ENCODE measurements around the gene MAPRE2.

The MAPRE2 gene

GRCh38 chr18:35080058-35080457 lies 38.8 kb downstream of the MAPRE2 start:
- H3K4me3 ChIP-seq (ENCODE audit: low read length): no peak overlapping the region
- no peaks in the 10 kb centered on the region for H3K27me3 ChIP-seq (ENCODE audit: low read depth, low read length)
- H3K9me3 ChIP-seq (ENCODE audit: insufficient read depth, low read length): no peaks in the 10 kb centered on the region
- no peak overlapping the region for H3K27ac ChIP-seq (ENCODE audit: low read length)
- peaks cover 64% of the 10 kb centered on the region for H3K79me2 ChIP-seq (ENCODE audit: low read length)
- peaks cover 6% of the 10 kb centered on the region; the same call in 1 of the 2 replicates for H3K4me1 ChIP-seq (ENCODE audit: low read length)
- H4K20me1 ChIP-seq (ENCODE audit: insufficient read depth, low read length): peaks cover 79% of the 10 kb centered on the region
- peaks cover 42% of the 10 kb centered on the region for H3K36me3 ChIP-seq (replicated peaks; ENCODE audit: low read depth, low read length)
- H3K4me2 ChIP-seq (ENCODE audit: low read length): no peak overlapping the region
- H3K9ac ChIP-seq (ENCODE audit: low read length): no peak overlapping the region
- no peak overlapping the region for H2AFZ ChIP-seq (ENCODE audit: low read depth, low read length)
- TF ChIP-seq CTCF (IDR thresholded peaks at IDR 0.05; ENCODE audit: low read depth, low read length): no peak

GRCh38 chr18:35083174-35083712 lies 42.0 kb downstream of the MAPRE2 start:
- Histone ChIP-seq H3K36me3 (replicated peaks; ENCODE audit: low read depth, low read length) (peaks cover 43% of the 10 kb centered on the region), H3K27me3 (ENCODE audit: low read depth, low read length) (no peaks in the 10 kb centered on the region), H3K27ac (ENCODE audit: low read length) (no peak overlapping the region), H3K4me3 (ENCODE audit: low read length) (no peak overlapping the region), H3K9ac (ENCODE audit: low read length) (no peak overlapping the region), H4K20me1 (ENCODE audit: insufficient read depth, low read length) (peaks cover 72% of the 10 kb centered on the region), H3K4me1 (ENCODE audit: low read length) (peaks cover 6% of the 10 kb centered on the region; the same call in 1 of the 2 replicates), H3K79me2 (ENCODE audit: low read length) (peaks cover 67% of the 10 kb centered on the region), H3K9me3 (ENCODE audit: insufficient read depth, low read length) (no peaks in the 10 kb centered on the region), H3K4me2 (ENCODE audit: low read length) (no peak overlapping the region), H2AFZ (ENCODE audit: low read depth, low read length) (no peak overlapping the region)
- no peak for TF ChIP-seq CTCF (IDR thresholded peaks at IDR 0.05; ENCODE audit: low read depth, low read length)
- TF ChIP-seq EZH2phosphoT487 (IDR thresholded peaks at IDR 0.05; ENCODE audit: low read depth): no peak

GRCh38 chr18:35084494-35085449 lies 43.6 kb downstream of the MAPRE2 start:
- Histone ChIP-seq H3K27me3 (ENCODE audit: low read depth, low read length) (no peaks in the 10 kb centered on the region), H4K20me1 (ENCODE audit: insufficient read depth, low read length) (peaks cover 66% of the 10 kb centered on the region; the same call in 1 of the 2 replicates), H3K27ac (ENCODE audit: low read length) (no peak overlapping the region), H2AFZ (ENCODE audit: low read depth, low read length) (no peak overlapping the region), H3K9ac (ENCODE audit: low read length) (no peak overlapping the region), H3K4me2 (ENCODE audit: low read length) (no peak overlapping the region), H3K9me3 (ENCODE audit: insufficient read depth, low read length) (no peaks in the 10 kb centered on the region), H3K4me3 (ENCODE audit: low read length) (no peak overlapping the region), H3K79me2 (ENCODE audit: low read length) (peaks cover 63% of the 10 kb centered on the region), H3K36me3 (replicated peaks; ENCODE audit: low read depth, low read length) (peaks cover 41% of the 10 kb centered on the region), H3K4me1 (ENCODE audit: low read length) (peaks cover 6% of the 10 kb centered on the region; the same call in 1 of the 2 replicates)
- TF ChIP-seq EZH2phosphoT487 (IDR thresholded peaks at IDR 0.05; ENCODE audit: low read depth): no peak
- no peak for TF ChIP-seq CTCF (IDR thresholded peaks at IDR 0.05; ENCODE audit: low read depth, low read length)
